HL-60 (cell line): ENCODE data around the gene PROCA1.

ENCODE experiments used
- DNase-seq, 2 experiments: peaks; one replicate each; pipeline ENCODE4 v3.0.0-alpha.2; 2010 to 2020; ENCODE audit warnings: low read depth in 1 of 2, low spot score in 1 of 2
- H3K27ac ChIP-seq: fragments of 250-450 bp; sonication (Bioruptor Pico); replicated peaks from 2 replicates; pipeline ENCODE4 v1.5.1; 2020; ENCODE audit warnings: mild to moderate bottlenecking, moderate library complexity
- H3K27me3 ChIP-seq: fragments of 250-450 bp; sonication (Bioruptor Pico); 2 replicates; pipeline ENCODE4 v1.5.1; 2021; ENCODE audit warnings: mild to moderate bottlenecking, moderate library complexity; ENCODE audit not compliant: insufficient read depth, poor library complexity, severe bottlenecking
- H3K4me3 ChIP-seq: replicated peaks from 2 replicates; pipeline ENCODE4 v1.5.1; 2011; ENCODE audit warnings: mild to moderate bottlenecking, control low read depth, low read length; ENCODE audit not compliant: insufficient read depth
- GABPA ChIP-seq: IDR thresholded peaks from 2 replicates; pipeline ENCODE4 v1.6.1; 2012; ENCODE audit warnings: low read depth
- POLR2AphosphoS5 ChIP-seq: IDR thresholded peaks from 2 replicates; pipeline ENCODE4 v1.6.1; 2012; ENCODE audit warnings: low read depth
- SPI1 ChIP-seq: IDR thresholded peaks from 2 replicates; pipeline ENCODE4 v1.6.1; 2012; ENCODE audit warnings: low read depth, mild to moderate bottlenecking, borderline replicate concordance
- TF ChIP-seq, protein P1 (sequence below): IDR thresholded peaks from one replicate; pipeline ENCODE4 v1.5.1; 2011; ENCODE audit warnings: low read length, control low read depth, inconsistent platforms; ENCODE audit not compliant: insufficient read depth
- TF ChIP-seq, protein P2 (sequence below): IDR thresholded peaks from 2 replicates; pipeline ENCODE4 v1.6.1; 2012; ENCODE audit warnings: low read depth; ENCODE audit not compliant: insufficient replicate concordance

Gene PROCA1

GRCh38 chr17:28743243-28744103 is 31.8 kb upstream of the PROCA1 start, which contains the start of gene TRAF4:
Gene TRAF4, plus strand, starts transcription at chr17:28744011. Its CDS starts 102 bp downstream, at chr17:28744113.
- H3K27ac ChIP-seq: peak within 1 kb of the TSS; percentile 73
- TF ChIP-seq GABPA (no peak), POLR2AphosphoS5 (peak; percentile 13; the same call in 1 of the 2 replicates), SPI1 (no peak)
- TF ChIP-seq, protein P1, sequence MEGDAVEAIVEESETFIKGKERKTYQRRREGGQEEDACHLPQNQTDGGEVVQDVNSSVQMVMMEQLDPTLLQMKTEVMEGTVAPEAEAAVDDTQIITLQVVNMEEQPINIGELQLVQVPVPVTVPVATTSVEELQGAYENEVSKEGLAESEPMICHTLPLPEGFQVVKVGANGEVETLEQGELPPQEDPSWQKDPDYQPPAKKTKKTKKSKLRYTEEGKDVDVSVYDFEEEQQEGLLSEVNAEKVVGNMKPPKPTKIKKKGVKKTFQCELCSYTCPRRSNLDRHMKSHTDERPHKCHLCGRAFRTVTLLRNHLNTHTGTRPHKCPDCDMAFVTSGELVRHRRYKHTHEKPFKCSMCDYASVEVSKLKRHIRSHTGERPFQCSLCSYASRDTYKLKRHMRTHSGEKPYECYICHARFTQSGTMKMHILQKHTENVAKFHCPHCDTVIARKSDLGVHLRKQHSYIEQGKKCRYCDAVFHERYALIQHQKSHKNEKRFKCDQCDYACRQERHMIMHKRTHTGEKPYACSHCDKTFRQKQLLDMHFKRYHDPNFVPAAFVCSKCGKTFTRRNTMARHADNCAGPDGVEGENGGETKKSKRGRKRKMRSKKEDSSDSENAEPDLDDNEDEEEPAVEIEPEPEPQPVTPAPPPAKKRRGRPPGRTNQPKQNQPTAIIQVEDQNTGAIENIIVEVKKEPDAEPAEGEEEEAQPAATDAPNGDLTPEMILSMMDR: no peak
- TF ChIP-seq, protein P2, sequence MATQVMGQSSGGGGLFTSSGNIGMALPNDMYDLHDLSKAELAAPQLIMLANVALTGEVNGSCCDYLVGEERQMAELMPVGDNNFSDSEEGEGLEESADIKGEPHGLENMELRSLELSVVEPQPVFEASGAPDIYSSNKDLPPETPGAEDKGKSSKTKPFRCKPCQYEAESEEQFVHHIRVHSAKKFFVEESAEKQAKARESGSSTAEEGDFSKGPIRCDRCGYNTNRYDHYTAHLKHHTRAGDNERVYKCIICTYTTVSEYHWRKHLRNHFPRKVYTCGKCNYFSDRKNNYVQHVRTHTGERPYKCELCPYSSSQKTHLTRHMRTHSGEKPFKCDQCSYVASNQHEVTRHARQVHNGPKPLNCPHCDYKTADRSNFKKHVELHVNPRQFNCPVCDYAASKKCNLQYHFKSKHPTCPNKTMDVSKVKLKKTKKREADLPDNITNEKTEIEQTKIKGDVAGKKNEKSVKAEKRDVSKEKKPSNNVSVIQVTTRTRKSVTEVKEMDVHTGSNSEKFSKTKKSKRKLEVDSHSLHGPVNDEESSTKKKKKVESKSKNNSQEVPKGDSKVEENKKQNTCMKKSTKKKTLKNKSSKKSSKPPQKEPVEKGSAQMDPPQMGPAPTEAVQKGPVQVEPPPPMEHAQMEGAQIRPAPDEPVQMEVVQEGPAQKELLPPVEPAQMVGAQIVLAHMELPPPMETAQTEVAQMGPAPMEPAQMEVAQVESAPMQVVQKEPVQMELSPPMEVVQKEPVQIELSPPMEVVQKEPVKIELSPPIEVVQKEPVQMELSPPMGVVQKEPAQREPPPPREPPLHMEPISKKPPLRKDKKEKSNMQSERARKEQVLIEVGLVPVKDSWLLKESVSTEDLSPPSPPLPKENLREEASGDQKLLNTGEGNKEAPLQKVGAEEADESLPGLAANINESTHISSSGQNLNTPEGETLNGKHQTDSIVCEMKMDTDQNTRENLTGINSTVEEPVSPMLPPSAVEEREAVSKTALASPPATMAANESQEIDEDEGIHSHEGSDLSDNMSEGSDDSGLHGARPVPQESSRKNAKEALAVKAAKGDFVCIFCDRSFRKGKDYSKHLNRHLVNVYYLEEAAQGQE: no peak
- DNase-seq: peak; percentile 66 to 73

GRCh38 chr17:28741358-28742349 is 30.0 kb upstream of the PROCA1 start:
- DNase-seq: peak; percentile 91 to 93
- TF ChIP-seq POLR2AphosphoS5 (peak; percentile 96), GABPA (no peak), SPI1 (peak; percentile 85)
- TF ChIP-seq, protein P1: no peak
- H3K27ac ChIP-seq: peak overlapping the region; percentile 57
- H3K4me3 ChIP-seq: no peak overlapping the region
- no peaks in the 10 kb centered on the region for H3K27me3 ChIP-seq

More at GRCh38 chr17:28743243-28744103, 31.8 kb upstream of the PROCA1 start, which contains the start of gene TRAF4:
- Histone ChIP-seq H3K27me3 (no peaks in the 10 kb centered on the region), H3K4me3 (peak within 1 kb of the TSS; percentile 54)

DNA sequence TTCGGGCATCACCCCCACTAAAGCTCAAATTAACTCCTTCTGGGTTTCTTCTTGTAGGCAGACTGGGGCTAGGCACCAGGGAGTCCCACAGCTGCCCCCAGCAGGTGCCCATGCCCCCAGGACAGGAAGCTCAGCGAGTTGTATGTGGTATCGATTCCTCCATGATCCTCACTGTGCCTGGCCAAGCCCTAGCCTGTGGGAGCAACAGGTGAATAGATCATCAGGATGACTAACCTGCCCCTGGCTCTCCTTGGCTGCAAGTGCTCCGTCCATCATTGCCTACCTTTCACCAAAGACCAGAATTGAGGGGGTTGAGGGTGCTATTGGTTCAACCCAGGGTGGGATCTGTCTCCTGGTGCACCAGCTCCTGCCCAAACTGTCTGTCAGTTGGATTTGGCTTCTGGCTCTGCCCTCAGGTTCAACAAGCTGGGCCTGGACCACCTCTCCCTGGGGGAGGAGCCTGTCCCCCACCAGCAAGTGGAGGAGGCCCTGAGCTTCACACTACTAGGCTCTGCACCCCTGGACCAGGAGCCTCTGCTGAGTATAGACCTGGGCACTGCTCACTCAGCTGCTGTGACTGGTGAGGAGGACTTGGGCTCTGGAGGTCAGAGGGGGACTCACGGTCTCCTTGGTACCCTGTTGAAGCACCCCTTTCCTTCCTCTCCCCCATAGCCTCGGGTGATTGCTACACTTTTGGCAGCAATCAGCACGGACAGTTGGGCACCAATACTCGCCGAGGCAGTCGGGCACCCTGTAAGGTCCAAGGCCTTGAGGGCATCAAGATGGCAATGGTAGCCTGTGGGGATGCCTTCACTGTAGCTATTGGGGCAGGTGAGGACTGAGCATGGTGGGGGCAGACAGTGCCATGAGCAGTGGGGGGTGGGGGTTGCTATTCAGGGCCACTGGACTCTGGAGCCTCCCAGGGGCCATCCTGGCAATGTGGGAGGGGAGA is 29.0 kb upstream of the PROCA1 start:
- H3K27me3 ChIP-seq: no peaks in the 10 kb centered on the region
- peak overlapping the region; percentile 26 for H3K27ac ChIP-seq
- no peak for DNase-seq
- H3K4me3 ChIP-seq: no peak overlapping the region
- TF ChIP-seq, protein P1: no peak
- TF ChIP-seq POLR2AphosphoS5 (no peak), SPI1 (no peak), GABPA (no peak)
- TF ChIP-seq, protein P2: no peak
